ENCODE data around the gene CACNA2D3. TPM values are rescaled to one million over a fixed set of nuclear protein-coding genes. Genes with fewer than 3 reads are reported as not detected.
"Not testable (repeated sequence)": the region's sequence is repeated elsewhere in the genome, so short reads cannot be mapped to it uniquely, and the experiment has no call there.

CACNA2D3 gene
- polyA plus RNA-seq, 12 donors, result 1.3 to 4.9 (median 3.1) TPM; not detected in 2

- DNase-seq, result no peak
These were observed 838.3 kb downstream of the CACNA2D3 start for GRCh38 chr3:54960701-54961100.

- DNase-seq, result no peak
These were observed 839.8 kb downstream of the CACNA2D3 start for GRCh38 chr3:54962200-54962599.

- no peak for DNase-seq
These were observed 841.3 kb downstream of the CACNA2D3 start for GRCh38 chr3:54963641-54964040.

GRCh38 chr3:54964081-54964480, 841.7 kb downstream of the CACNA2D3 start:
- no peak for DNase-seq

GRCh38 chr3:54965746-54966145, 843.4 kb downstream of the CACNA2D3 start:
- DNase-seq, result no peak

- no peak for DNase-seq
These were observed 844.6 kb downstream of the CACNA2D3 start for GRCh38 chr3:54966979-54967378.

- no peak for DNase-seq
These were observed 845.4 kb downstream of the CACNA2D3 start for GRCh38 chr3:54967731-54968161.

- no peak for DNase-seq
These were observed 846.3 kb downstream of the CACNA2D3 start for GRCh38 chr3:54968546-54969172.

- no peak for DNase-seq
These were observed 847.3 kb downstream of the CACNA2D3 start for GRCh38 chr3:54969652-54970051.

GRCh38 chr3:54970895-54971294, 848.5 kb downstream of the CACNA2D3 start:
- DNase-seq, result no peak

GRCh38 chr3:54977439-54977838, 855.1 kb downstream of the CACNA2D3 start:
- no peak for DNase-seq

- DNase-seq, result not testable (repeated sequence)
These were observed 855.6 kb downstream of the CACNA2D3 start for GRCh38 chr3:54977946-54978345.

GRCh38 chr3:54982807-54983206, 860.5 kb downstream of the CACNA2D3 start:
- no peak for DNase-seq

GRCh38 chr3:54983266-54984099, 861.1 kb downstream of the CACNA2D3 start:
- DNase-seq, result no peak

- DNase-seq, result no peak
These were observed 863.5 kb downstream of the CACNA2D3 start for GRCh38 chr3:54985856-54986255.

GRCh38 chr3:54986294-54986693, 863.9 kb downstream of the CACNA2D3 start:
- no peak for DNase-seq

- DNase-seq, result no peak
These were observed 865.4 kb downstream of the CACNA2D3 start for GRCh38 chr3:54987719-54988118.

- DNase-seq, result no peak
These were observed 866.0 kb downstream of the CACNA2D3 start for GRCh38 chr3:54988302-54988837.

GRCh38 chr3:54988838-54989630, 866.7 kb downstream of the CACNA2D3 start:
- DNase-seq, result peak; percentile 84

GRCh38 chr3:54994111-54994513, 871.8 kb downstream of the CACNA2D3 start:
- DNase-seq, result no peak

- DNase-seq, result no peak
These were observed 876.8 kb downstream of the CACNA2D3 start for GRCh38 chr3:54999159-54999558.

GRCh38 chr3:54999811-55000210, 877.5 kb downstream of the CACNA2D3 start:
- no peak for DNase-seq

All from muscle of arm (tissue), 12 donors.